K562 (cell line): Measurements from ENCODE around the gene CTPS2. TPM values are rescaled to one million over a fixed set of nuclear protein-coding genes. Genes with fewer than 3 reads are reported as not detected.
A peak's percentile ranks its signal among the peaks of the same experiment; 100 is the strongest.

Experiments
- polyA plus RNA-seq, 8 experiments: library from polyadenylated mRNA; depleted of rRNA in 4 of 8; stranded (reverse) in 5 of 8; unstranded in 3 of 8; fragments of >200 nt; fragmentation: Nextera tagmentation in 2 of 8; fragmentation: Illumina TruSeq in 1 of 8; extraction: Ambion mirVana in 2 of 8; extraction: Trizol in 1 of 8; gene quantifications; 2 replicates each; pipeline versions ENCODE4 v1.2.1 to v1.2.3, GENCODE V29; 2011 to 2014; ENCODE audit warnings: inconsistent platforms in 1 of 8, missing spikeins in 1 of 8
- total RNA-seq, 7 experiments: library from RNA; depleted of rRNA in 6 of 7; stranded (reverse); fragments of >200 nt in 6 of 7; fragmentation: Illumina TruSeq in 2 of 7; extraction: Trizol in 2 of 7; gene quantifications; 2 replicates each; pipeline versions ENCODE4 v1.2.1 to v1.2.3, GENCODE V29; 2011 to 2021; ENCODE audit warnings: low replicate concordance in 1 of 7
- TF ChIP-seq, protein P1 (sequence below): fragments of 450-650 bp; IDR thresholded peaks from 2 replicates; pipeline ENCODE4 v1.6.1; 2016; ENCODE audit warnings: mild to moderate bottlenecking, moderate library complexity

CTPS2 gene
- total and polyA plus RNA-seq, 9 of the 15 experiments (the other 6 are each of a cell fraction or from before 2014, with no cell fraction given): 5.4 to 19.5 (median 14.1) TPM

DNA sequence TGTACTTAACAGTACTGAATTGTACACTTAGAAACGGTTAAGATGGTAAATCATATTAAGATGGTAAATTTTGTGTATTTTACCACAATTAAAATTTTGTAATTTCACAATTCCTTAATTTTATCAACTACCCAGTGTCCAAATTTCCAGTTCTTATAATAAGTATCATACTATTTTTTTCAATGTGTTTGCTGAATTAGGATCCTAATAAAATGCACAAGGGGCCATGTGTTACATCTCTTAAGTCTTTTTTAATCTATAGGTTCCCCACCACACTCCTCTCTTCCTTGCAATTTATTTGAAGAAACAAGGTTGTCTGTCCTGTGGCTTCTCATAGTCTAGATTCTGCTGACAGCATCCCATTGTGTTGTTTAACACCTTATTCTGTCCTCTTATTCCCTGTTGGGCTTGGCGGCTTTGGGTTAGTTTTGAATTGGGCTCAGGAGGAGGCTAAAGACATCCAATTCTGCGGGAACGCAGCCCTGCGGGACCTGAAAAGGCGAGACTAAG, 6.4 kb upstream of the CTPS2 start (continued):
- TF ChIP-seq, protein P1, sequence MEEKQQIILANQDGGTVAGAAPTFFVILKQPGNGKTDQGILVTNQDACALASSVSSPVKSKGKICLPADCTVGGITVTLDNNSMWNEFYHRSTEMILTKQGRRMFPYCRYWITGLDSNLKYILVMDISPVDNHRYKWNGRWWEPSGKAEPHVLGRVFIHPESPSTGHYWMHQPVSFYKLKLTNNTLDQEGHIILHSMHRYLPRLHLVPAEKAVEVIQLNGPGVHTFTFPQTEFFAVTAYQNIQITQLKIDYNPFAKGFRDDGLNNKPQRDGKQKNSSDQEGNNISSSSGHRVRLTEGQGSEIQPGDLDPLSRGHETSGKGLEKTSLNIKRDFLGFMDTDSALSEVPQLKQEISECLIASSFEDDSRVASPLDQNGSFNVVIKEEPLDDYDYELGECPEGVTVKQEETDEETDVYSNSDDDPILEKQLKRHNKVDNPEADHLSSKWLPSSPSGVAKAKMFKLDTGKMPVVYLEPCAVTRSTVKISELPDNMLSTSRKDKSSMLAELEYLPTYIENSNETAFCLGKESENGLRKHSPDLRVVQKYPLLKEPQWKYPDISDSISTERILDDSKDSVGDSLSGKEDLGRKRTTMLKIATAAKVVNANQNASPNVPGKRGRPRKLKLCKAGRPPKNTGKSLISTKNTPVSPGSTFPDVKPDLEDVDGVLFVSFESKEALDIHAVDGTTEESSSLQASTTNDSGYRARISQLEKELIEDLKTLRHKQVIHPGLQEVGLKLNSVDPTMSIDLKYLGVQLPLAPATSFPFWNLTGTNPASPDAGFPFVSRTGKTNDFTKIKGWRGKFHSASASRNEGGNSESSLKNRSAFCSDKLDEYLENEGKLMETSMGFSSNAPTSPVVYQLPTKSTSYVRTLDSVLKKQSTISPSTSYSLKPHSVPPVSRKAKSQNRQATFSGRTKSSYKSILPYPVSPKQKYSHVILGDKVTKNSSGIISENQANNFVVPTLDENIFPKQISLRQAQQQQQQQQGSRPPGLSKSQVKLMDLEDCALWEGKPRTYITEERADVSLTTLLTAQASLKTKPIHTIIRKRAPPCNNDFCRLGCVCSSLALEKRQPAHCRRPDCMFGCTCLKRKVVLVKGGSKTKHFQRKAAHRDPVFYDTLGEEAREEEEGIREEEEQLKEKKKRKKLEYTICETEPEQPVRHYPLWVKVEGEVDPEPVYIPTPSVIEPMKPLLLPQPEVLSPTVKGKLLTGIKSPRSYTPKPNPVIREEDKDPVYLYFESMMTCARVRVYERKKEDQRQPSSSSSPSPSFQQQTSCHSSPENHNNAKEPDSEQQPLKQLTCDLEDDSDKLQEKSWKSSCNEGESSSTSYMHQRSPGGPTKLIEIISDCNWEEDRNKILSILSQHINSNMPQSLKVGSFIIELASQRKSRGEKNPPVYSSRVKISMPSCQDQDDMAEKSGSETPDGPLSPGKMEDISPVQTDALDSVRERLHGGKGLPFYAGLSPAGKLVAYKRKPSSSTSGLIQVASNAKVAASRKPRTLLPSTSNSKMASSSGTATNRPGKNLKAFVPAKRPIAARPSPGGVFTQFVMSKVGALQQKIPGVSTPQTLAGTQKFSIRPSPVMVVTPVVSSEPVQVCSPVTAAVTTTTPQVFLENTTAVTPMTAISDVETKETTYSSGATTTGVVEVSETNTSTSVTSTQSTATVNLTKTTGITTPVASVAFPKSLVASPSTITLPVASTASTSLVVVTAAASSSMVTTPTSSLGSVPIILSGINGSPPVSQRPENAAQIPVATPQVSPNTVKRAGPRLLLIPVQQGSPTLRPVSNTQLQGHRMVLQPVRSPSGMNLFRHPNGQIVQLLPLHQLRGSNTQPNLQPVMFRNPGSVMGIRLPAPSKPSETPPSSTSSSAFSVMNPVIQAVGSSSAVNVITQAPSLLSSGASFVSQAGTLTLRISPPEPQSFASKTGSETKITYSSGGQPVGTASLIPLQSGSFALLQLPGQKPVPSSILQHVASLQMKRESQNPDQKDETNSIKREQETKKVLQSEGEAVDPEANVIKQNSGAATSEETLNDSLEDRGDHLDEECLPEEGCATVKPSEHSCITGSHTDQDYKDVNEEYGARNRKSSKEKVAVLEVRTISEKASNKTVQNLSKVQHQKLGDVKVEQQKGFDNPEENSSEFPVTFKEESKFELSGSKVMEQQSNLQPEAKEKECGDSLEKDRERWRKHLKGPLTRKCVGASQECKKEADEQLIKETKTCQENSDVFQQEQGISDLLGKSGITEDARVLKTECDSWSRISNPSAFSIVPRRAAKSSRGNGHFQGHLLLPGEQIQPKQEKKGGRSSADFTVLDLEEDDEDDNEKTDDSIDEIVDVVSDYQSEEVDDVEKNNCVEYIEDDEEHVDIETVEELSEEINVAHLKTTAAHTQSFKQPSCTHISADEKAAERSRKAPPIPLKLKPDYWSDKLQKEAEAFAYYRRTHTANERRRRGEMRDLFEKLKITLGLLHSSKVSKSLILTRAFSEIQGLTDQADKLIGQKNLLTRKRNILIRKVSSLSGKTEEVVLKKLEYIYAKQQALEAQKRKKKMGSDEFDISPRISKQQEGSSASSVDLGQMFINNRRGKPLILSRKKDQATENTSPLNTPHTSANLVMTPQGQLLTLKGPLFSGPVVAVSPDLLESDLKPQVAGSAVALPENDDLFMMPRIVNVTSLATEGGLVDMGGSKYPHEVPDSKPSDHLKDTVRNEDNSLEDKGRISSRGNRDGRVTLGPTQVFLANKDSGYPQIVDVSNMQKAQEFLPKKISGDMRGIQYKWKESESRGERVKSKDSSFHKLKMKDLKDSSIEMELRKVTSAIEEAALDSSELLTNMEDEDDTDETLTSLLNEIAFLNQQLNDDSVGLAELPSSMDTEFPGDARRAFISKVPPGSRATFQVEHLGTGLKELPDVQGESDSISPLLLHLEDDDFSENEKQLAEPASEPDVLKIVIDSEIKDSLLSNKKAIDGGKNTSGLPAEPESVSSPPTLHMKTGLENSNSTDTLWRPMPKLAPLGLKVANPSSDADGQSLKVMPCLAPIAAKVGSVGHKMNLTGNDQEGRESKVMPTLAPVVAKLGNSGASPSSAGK: 0 out of 2 replicates have a peak, but pooled peaks have one; percentile 14
